ENCODE data around the gene DCANP1.

Gene DCANP1

GRCh38 chr5:135487037-135487395 lies 39.9 kb upstream of the DCANP1 start:
- H2AFZ ChIP-seq (ENCODE audit: low read depth, low read length): no peak overlapping the region
- no peaks in the 10 kb centered on the region for H3K9me3 ChIP-seq (ENCODE audit: low read length)
- H3K4me3 ChIP-seq (ENCODE audit: low read length): no peak overlapping the region
- peaks cover 37% of the 10 kb centered on the region for H3K4me1 ChIP-seq (ENCODE audit: insufficient read depth, low read length)
- no peaks in the 10 kb centered on the region for H3K36me3 ChIP-seq (ENCODE audit: insufficient read depth, low read length)
- peaks cover 53% of the 10 kb centered on the region for H3K27me3 ChIP-seq (ENCODE audit: insufficient read depth, low read length)

GRCh38 chr5:135486131-135487036 lies 39.2 kb upstream of the DCANP1 start:
- H3K4me1 ChIP-seq (ENCODE audit: insufficient read depth, low read length): peaks cover 37% of the 10 kb centered on the region

DNA sequence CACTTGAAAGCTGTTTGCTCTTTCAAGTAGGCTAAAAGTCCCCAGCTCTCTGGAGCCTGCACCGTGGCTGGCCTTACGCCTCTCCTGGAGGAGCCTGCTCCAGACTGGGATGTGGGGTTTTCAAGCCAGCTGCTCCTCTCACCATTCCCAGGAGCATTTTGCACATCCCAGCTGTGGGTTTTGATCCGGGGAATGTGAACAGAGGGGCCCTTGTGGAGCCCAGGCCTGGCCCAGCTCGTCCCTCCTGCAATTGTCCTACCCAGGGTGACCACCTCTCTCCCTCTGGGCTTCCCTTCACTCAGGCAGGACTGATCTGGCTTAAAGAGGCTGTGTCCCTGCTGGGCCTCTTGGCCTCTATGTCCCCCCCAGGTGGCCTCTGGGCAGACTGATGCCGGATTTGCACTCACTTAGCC lies 37.5 kb upstream of the DCANP1 start:
- Histone ChIP-seq H3K27me3 (ENCODE audit: insufficient read depth, low read length) (peaks cover 36% of the 10 kb centered on the region), H3K4me1 (ENCODE audit: insufficient read depth, low read length) (peaks cover 21% of the 10 kb centered on the region), H3K9me3 (ENCODE audit: low read length) (no peaks in the 10 kb centered on the region), H3K4me3 (ENCODE audit: low read length) (no peak overlapping the region), H2AFZ (ENCODE audit: low read depth, low read length) (no peak overlapping the region), H3K36me3 (ENCODE audit: insufficient read depth, low read length) (no peaks in the 10 kb centered on the region)

More at GRCh38 chr5:135486131-135487036, 39.2 kb upstream of the DCANP1 start:
- Histone ChIP-seq H3K36me3 (ENCODE audit: insufficient read depth, low read length) (no peaks in the 10 kb centered on the region), H3K9me3 (ENCODE audit: low read length) (no peaks in the 10 kb centered on the region), H3K27me3 (ENCODE audit: insufficient read depth, low read length) (peaks cover 46% of the 10 kb centered on the region), H2AFZ (ENCODE audit: low read depth, low read length) (no peak overlapping the region), H3K4me3 (ENCODE audit: low read length) (no peak overlapping the region)

GRCh38 chr5:135483254-135483653 lies 36.1 kb upstream of the DCANP1 start:
- no peaks in the 10 kb centered on the region for H3K9me3 ChIP-seq (ENCODE audit: low read length)
- no peaks in the 10 kb centered on the region for H3K36me3 ChIP-seq (ENCODE audit: insufficient read depth, low read length)
- H3K4me1 ChIP-seq (ENCODE audit: insufficient read depth, low read length): peaks cover 14% of the 10 kb centered on the region
- no peak overlapping the region for H3K4me3 ChIP-seq (ENCODE audit: low read length)
- H3K27me3 ChIP-seq (ENCODE audit: insufficient read depth, low read length): peaks cover 37% of the 10 kb centered on the region
- no peak overlapping the region for H2AFZ ChIP-seq (ENCODE audit: low read depth, low read length)

DNA sequence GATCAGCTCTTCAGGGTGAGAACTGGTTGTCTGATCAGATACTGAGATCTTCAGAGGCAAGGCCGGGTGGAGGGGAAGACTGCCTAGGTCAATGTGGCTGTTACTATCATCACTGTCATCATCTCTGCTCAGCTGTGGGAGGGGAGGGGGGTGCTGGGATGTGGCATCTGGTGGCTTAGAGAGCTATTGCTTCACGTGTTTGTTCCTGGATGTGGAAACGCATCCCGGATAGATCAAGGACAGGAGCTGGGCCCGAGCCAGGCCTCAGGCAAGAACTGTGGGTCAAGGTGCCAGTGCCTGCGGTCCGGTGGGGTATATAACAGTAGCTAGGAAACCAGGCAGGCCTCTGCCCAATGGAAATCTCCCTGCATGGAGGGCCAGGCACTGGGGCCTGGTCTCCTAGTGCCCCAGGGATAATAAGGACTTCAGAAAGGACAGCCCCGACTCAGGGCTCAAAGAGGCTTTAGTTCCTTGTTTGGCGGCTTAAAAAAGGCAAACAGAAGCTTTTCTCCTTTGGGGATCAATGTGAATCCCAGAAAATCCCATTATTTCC lies 35.3 kb upstream of the DCANP1 start:
- peaks cover 29% of the 10 kb centered on the region for H3K27me3 ChIP-seq (ENCODE audit: insufficient read depth, low read length)
- H3K36me3 ChIP-seq (ENCODE audit: insufficient read depth, low read length): no peaks in the 10 kb centered on the region
- peaks cover 13% of the 10 kb centered on the region for H3K4me1 ChIP-seq (ENCODE audit: insufficient read depth, low read length)
- H3K4me3 ChIP-seq (ENCODE audit: low read length): no peak overlapping the region
- no peak overlapping the region for H2AFZ ChIP-seq (ENCODE audit: low read depth, low read length)
- H3K9me3 ChIP-seq (ENCODE audit: low read length): no peaks in the 10 kb centered on the region

- H3K4me3 ChIP-seq (ENCODE audit: low read length): no peak overlapping the region
- no peaks in the 10 kb centered on the region for H3K9me3 ChIP-seq (ENCODE audit: low read length)
- peaks cover 23% of the 10 kb centered on the region for H3K27me3 ChIP-seq (ENCODE audit: insufficient read depth, low read length)
- H3K36me3 ChIP-seq (ENCODE audit: insufficient read depth, low read length): no peaks in the 10 kb centered on the region
- H2AFZ ChIP-seq (ENCODE audit: low read depth, low read length): no peak overlapping the region
- H3K4me1 ChIP-seq (ENCODE audit: insufficient read depth, low read length): peaks cover 16% of the 10 kb centered on the region
Observed at GRCh38 chr5:135481909-135482311, 34.8 kb upstream of the DCANP1 start.

DNA sequence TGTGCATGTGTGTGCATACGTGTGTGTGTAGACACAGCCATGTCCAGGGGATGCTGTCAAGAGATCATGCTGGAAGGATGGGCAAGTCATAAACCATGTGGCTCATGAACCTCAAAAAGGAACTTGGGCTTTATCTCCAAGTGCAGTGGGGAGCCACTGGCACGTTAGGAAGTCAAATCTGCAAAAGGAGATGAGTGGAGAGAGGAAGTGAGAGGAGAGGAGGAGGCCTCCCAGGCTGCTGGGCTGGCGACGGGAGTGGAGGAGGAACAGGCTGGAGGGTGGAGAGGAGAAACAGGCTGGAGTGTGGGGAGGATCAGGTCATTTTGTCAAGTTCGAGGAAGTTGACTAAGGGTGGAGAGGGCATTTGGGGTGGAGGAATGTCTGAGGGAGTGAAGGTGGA lies 34.2 kb upstream of the DCANP1 start:
- H3K36me3 ChIP-seq (ENCODE audit: insufficient read depth, low read length): no peaks in the 10 kb centered on the region
- H3K27me3 ChIP-seq (ENCODE audit: insufficient read depth, low read length): peaks cover 19% of the 10 kb centered on the region
- H3K4me1 ChIP-seq (ENCODE audit: insufficient read depth, low read length): peaks cover 21% of the 10 kb centered on the region
- H2AFZ ChIP-seq (ENCODE audit: low read depth, low read length): no peak overlapping the region
- no peaks in the 10 kb centered on the region for H3K9me3 ChIP-seq (ENCODE audit: low read length)
- no peak overlapping the region for H3K4me3 ChIP-seq (ENCODE audit: low read length)

DNA sequence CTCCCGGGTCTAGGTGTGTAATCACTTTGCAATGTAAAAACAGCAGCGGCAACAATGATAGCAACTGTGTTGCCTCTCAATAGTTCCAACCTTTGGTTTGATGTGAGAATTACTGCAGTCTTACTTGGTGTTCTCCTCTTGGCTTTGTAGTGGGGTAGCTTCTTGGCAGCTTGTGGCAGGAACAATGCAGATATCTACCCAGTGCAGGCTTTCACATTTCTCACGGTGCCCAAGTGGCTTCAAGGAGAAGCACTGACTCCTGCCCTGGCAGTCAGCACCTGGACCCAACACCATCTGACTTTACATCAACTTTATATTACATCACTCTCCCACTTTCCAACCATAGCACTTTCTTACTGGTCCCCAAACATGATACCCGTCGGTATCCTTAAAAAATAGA lies 33.4 kb upstream of the DCANP1 start:
- H3K4me3 ChIP-seq (ENCODE audit: low read length): no peak overlapping the region
- H3K27me3 ChIP-seq (ENCODE audit: insufficient read depth, low read length): peaks cover 14% of the 10 kb centered on the region
- no peak overlapping the region for H2AFZ ChIP-seq (ENCODE audit: low read depth, low read length)
- H3K4me1 ChIP-seq (ENCODE audit: insufficient read depth, low read length): peaks cover 23% of the 10 kb centered on the region
- H3K36me3 ChIP-seq (ENCODE audit: insufficient read depth, low read length): no peaks in the 10 kb centered on the region
- no peaks in the 10 kb centered on the region for H3K9me3 ChIP-seq (ENCODE audit: low read length)

- peaks cover 21% of the 10 kb centered on the region for H3K27me3 ChIP-seq (ENCODE audit: insufficient read depth, low read length)
Observed at GRCh38 chr5:135478938-135479337, 31.8 kb upstream of the DCANP1 start.

DNA sequence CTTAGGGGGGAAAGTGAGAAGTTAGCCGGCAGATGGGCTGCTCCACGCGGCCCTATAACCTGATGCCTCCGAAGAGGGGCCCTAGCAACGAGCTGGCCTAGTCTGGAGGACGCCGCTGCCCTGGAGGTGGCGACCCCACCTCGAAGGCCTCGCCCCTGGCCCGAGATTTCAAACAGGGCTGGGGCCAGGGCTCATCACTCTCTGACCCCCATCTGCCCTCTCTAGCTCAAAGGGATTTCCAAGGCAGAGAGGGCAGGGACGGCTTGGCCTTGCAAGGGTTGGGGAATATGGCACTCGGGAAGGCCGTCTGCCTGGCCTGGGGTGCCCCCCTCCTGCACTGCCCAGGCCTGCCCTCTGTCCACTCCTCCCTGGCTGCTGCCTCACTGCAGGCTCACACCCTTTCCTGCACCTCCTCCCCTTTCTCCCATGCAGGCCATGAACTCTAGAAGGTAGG lies 30.5 kb upstream of the DCANP1 start:
- peaks cover 25% of the 10 kb centered on the region for H3K4me1 ChIP-seq (ENCODE audit: insufficient read depth, low read length)
- H3K27me3 ChIP-seq (ENCODE audit: insufficient read depth, low read length): peaks cover 15% of the 10 kb centered on the region
- H3K9me3 ChIP-seq (ENCODE audit: low read length): no peaks in the 10 kb centered on the region
- H2AFZ ChIP-seq (ENCODE audit: low read depth, low read length): no peak overlapping the region
- no peak overlapping the region for H3K4me3 ChIP-seq (ENCODE audit: low read length)
- no peaks in the 10 kb centered on the region for H3K36me3 ChIP-seq (ENCODE audit: insufficient read depth, low read length)

More at GRCh38 chr5:135478938-135479337, 31.8 kb upstream of the DCANP1 start:
- H3K4me3 ChIP-seq (ENCODE audit: low read length): no peak overlapping the region
- H3K9me3 ChIP-seq (ENCODE audit: low read length): no peaks in the 10 kb centered on the region
- peaks cover 25% of the 10 kb centered on the region for H3K4me1 ChIP-seq (ENCODE audit: insufficient read depth, low read length)
- H3K36me3 ChIP-seq (ENCODE audit: insufficient read depth, low read length): no peaks in the 10 kb centered on the region
- no peak overlapping the region for H2AFZ ChIP-seq (ENCODE audit: low read depth, low read length)

GRCh38 chr5:135476615-135477581 lies 29.8 kb upstream of the DCANP1 start:
- peaks cover 25% of the 10 kb centered on the region for H3K4me1 ChIP-seq (ENCODE audit: insufficient read depth, low read length)
- peaks cover 11% of the 10 kb centered on the region for H3K27me3 ChIP-seq (ENCODE audit: insufficient read depth, low read length)
- H2AFZ ChIP-seq (ENCODE audit: low read depth, low read length): no peak overlapping the region
- H3K4me3 ChIP-seq (ENCODE audit: low read length): no peak overlapping the region
- no peaks in the 10 kb centered on the region for H3K36me3 ChIP-seq (ENCODE audit: insufficient read depth, low read length)
- no peaks in the 10 kb centered on the region for H3K9me3 ChIP-seq (ENCODE audit: low read length)

DNA sequence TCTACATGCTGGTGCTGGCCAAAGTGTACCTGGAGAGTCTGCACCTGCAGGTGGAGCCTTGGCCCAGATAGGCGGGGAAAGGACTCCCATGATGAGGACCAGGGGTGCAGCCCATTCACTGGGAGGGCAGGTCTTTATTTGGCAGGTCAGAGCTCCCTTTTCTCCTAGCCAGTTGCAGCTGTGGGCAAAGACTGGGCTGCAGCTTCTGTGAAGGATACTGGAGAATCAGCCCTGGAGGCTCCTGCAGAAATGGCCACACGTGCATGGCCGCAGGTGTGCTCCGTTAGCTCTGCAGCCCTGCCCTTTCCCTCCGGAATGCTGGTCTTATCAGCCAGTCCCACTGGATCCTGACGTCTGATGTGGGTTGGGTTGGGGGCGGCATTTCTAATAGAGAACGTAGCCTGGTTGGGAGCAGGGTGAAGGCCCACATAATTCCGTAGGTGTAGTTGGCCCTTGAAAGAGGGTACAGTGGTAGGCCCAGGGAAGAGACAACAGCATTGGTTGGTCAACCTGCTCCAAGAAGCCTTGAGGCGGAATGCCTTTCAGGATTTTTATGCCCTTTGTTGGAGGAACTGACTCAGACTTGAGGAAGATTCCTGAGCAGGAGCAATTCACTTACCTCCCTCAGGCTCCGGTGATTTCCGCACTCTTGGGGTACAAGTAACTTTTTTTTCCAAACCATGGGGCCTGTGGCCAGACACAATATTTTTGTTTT lies 27.0 kb upstream of the DCANP1 start:
- Histone ChIP-seq H3K4me1 (ENCODE audit: insufficient read depth, low read length) (peaks cover 25% of the 10 kb centered on the region), H3K27me3 (ENCODE audit: insufficient read depth, low read length) (peaks cover 10% of the 10 kb centered on the region)

More for the DNA sequence above, 27.0 kb upstream of the DCANP1 start:
- H3K9me3 ChIP-seq (ENCODE audit: low read length): no peaks in the 10 kb centered on the region
- no peaks in the 10 kb centered on the region for H3K36me3 ChIP-seq (ENCODE audit: insufficient read depth, low read length)
- H3K4me3 ChIP-seq (ENCODE audit: low read length): no peak overlapping the region
- no peak overlapping the region for H2AFZ ChIP-seq (ENCODE audit: low read depth, low read length)

Data from neuron (in vitro differentiated cells).